Fibroblast of the aortic adventitia (primary cell): Measurements from ENCODE around the gene TSHR. TPM values are rescaled to one million over a fixed set of nuclear protein-coding genes. Genes with fewer than 3 reads are reported as not detected.

ENCODE experiments used
- DNase-seq: peaks from one replicate; pipeline ENCODE4 v3.0.0-alpha.2; 2010; ENCODE audit warnings: low read depth
- H3K4me3 ChIP-seq: 2 replicates; pipeline ENCODE4 v1.5.1; 2011; ENCODE audit warnings: low read depth, mild to moderate bottlenecking, control low read depth, low read length, moderate library complexity
- total RNA-seq: library from RNA; depleted of rRNA; stranded (reverse); fragments of >200 nt; gene quantifications from 2 replicates; pipeline ENCODE4 v1.2.3, GENCODE V29; 2012; ENCODE audit warnings: low replicate concordance
- TF ChIP-seq, protein P1 (sequence below): IDR thresholded peaks from 2 replicates; pipeline ENCODE4 v1.5.1; 2011; ENCODE audit warnings: mild to moderate bottlenecking, low read length, control low read depth, inconsistent platforms; ENCODE audit not compliant: insufficient read depth

Gene TSHR
- total RNA-seq, 1 donor, result not detected

DNA sequence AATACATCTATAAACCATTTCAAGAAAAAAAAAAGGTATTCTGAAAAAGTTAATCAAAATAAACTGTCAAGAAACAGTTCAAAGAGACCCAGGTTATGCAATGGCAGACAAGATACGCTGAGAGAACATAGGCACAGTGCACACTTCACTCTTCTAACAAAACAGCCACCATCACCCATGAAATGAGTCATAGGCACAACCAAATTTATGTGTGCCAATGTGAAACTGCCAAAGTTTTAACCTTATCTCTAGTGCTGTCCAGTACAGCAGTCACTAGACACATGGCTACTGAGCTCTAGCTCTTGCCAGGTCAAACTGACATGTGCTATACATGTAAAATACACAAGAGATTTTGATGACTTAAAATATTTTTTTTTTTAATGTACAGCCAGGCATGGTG lies 15.3 kb upstream of the TSHR start:
- no peak overlapping the region for H3K4me3 ChIP-seq
- DNase-seq, result no peak
- TF ChIP-seq, protein P1, sequence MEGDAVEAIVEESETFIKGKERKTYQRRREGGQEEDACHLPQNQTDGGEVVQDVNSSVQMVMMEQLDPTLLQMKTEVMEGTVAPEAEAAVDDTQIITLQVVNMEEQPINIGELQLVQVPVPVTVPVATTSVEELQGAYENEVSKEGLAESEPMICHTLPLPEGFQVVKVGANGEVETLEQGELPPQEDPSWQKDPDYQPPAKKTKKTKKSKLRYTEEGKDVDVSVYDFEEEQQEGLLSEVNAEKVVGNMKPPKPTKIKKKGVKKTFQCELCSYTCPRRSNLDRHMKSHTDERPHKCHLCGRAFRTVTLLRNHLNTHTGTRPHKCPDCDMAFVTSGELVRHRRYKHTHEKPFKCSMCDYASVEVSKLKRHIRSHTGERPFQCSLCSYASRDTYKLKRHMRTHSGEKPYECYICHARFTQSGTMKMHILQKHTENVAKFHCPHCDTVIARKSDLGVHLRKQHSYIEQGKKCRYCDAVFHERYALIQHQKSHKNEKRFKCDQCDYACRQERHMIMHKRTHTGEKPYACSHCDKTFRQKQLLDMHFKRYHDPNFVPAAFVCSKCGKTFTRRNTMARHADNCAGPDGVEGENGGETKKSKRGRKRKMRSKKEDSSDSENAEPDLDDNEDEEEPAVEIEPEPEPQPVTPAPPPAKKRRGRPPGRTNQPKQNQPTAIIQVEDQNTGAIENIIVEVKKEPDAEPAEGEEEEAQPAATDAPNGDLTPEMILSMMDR, result no peak

DNA sequence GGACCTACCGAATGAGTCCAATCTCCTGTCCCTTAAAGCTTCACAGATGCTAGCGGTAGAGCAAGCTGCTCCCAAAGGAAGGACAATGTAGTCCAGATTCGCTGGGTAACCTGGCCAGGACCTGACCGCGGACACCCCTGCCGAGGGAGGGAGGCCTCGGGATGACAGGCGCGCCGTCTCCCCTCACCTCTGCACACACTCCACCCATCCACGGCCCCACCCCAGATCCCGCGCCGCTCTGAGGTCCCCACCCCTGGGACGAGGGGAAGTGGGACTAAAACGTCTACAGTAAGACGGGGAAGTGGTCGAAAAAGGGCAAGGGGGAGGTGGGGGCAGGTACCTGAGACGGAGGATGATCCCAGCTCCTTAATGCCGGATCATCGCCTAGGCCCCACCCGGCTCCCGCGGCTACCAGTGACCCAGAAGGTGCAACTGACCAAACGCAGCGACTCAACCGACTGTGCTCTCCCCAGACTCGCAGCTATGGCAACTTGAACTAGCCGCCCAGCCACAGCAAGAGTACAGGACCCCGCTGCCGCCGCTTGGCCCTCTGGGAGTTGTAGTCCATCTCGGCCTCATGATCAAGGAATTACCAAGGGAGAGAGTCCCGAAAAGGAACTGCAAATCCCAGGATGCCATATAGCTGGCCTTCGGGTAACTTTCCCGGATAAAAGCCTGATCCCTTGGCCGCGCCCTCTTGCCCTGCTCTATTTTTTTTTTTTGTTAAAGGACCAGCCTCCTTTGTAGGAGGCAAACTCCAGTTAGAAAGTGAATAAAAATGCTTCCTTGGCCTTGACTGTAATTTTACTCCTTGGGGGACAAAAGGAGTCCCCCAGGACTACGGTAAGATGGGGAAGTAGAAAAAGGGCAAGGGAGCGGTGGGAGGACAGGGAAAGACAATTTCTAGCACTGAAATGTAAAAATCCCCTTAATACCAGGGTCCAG lies 13.9 kb upstream of the TSHR start, which contains the start of gene CEP128:
Gene CEP128 (minus strand): TSS at position 498 of the 945 bp plus-strand sequence.
- peak within 1 kb of the TSS; percentile 90 for H3K4me3 ChIP-seq
- peak; percentile 99 for DNase-seq
- TF ChIP-seq, protein P1, result no peak

DNA sequence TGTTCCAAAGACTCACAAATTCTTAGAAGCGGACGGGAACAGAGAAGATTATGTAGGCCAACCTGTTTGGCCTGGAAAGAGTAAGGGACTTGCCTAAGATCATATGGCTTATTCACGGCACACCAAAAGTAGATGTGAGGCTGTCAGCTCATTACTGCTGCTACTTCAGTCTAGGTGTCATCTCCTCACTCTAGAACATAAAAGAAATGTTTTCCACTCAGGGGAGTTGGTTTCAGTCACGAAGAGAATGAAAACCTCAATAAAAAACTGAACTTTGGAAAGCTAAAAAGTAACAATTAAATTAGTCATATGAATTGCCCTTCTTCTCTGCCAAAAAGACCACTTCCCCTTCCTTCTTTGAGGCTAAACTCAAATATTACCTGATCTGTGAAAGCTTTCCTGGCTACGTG lies 13.2 kb upstream of the TSHR start:
- TF ChIP-seq, protein P1, result no peak
- peak overlapping the region; percentile 51 for H3K4me3 ChIP-seq
- no peak for DNase-seq

DNA sequence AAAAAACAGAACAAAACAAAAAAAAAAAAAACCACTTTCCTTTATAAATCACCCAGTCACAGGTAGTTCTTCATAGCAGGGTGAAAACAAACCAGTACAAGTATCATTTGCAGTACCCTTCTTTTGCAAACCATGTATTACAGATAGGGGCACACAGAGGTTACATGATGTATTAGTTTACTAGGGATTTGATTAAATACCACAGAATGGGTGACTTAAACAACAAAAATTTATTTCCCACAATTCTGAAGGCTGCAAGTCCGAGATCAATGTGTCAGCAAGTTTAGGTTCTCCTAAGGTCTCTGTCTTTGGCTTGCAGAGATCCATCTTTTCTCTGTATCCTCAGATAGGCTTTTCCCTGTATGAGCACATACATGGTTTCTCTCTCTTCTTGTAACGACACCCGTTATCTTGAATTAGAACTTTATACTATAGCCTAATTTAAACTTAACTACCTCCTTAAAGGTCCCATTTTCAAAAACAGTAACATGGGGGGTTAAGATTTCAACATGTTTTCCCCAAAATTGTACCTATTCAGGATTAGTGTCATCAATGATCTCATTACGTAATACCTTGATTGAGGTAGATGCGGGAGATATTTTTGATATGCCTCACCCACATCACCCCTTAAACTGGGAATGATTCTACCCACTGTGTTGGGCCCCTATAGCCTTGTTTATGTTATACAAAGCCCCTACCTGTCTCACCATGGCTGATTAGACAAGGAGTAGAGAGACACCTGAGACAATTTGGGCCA lies 10.4 kb upstream of the TSHR start:
- TF ChIP-seq, protein P1, result no peak
- no peak for DNase-seq
- H3K4me3 ChIP-seq, result no peak overlapping the region

DNA sequence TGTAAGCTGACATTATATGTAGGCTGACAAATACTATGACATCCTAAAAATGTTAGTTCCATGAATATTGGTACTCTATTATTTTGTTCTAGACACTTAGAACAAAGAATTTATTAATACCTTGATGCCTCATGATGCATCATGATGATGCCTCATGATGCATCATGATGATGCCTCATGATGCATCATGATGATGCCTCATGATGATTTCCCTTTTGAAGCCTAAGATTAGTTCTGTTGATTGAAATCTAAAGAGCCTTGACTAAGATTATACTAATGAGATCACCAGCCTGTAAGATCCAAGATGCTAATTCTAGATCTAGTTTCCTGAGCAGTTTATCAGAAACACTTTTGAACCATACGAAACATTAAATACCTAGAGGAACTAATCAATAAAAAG lies 9.2 kb upstream of the TSHR start:
- DNase-seq, result no peak
- H3K4me3 ChIP-seq, result no peak overlapping the region
- TF ChIP-seq, protein P1, result no peak

DNA sequence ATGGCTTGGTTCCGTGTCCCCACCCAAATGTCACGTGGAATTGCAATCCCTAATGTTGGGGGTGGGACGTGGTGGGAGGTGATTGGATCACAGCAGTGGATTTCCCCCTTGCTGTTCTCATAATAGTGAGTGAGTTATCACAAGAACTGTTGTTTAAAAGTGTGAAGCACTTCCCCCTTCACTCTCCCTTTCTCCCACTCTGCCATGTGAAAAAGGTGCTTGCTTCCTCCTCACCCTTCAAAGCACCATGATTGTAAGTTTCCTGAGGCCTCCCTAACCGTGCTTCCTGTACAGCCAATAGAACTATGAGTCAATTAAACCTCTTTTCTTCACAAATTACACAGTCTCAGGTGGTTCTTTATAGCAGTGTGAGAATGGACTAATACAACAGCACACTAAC lies 8.6 kb upstream of the TSHR start:
- DNase-seq, result no peak
- TF ChIP-seq, protein P1, result no peak
- H3K4me3 ChIP-seq, result no peak overlapping the region
